AG09309 (cell line): ENCODE measurements around the gene TRIL.

Source experiments
- DNase-seq: peaks from one replicate; pipeline ENCODE4 v3.0.0-alpha.2; 2010; ENCODE audit warnings: low read depth
- H3K4me3 ChIP-seq: 2 replicates; pipeline ENCODE4 v1.5.1; 2011; ENCODE audit warnings: mild to moderate bottlenecking, low read depth, low read length, moderate library complexity; ENCODE audit not compliant: control insufficient read depth
- CTCF ChIP-seq: IDR thresholded peaks from 2 replicates; pipeline ENCODE4 v1.5.1; 2011; ENCODE audit warnings: mild to moderate bottlenecking, low read depth, low read length, inconsistent platforms; ENCODE audit not compliant: insufficient read depth, control insufficient read depth; ENCODE audit errors: missing control alignments

The TRIL gene

GRCh38 chr7:28954946-28955345, 3.2 kb downstream of the TRIL start:
- H3K4me3 ChIP-seq, result no peak overlapping the region
- TF ChIP-seq CTCF, result no peak
- DNase-seq, result no peak

GRCh38 chr7:28954471-28954870, 3.7 kb downstream of the TRIL start:
- no peak overlapping the region for H3K4me3 ChIP-seq
- no peak for DNase-seq
- no peak for TF ChIP-seq CTCF

GRCh38 chr7:28953633-28954032, 4.5 kb downstream of the TRIL start:
- DNase-seq, result no peak
- H3K4me3 ChIP-seq, result no peak overlapping the region
- no peak for TF ChIP-seq CTCF

- DNase-seq, result no peak
- no peak overlapping the region for H3K4me3 ChIP-seq
- no peak for TF ChIP-seq CTCF
Observed at GRCh38 chr7:28942168-28942567, 16.0 kb downstream of the TRIL start.

GRCh38 chr7:28941633-28942032, 16.5 kb downstream of the TRIL start:
- no peak for TF ChIP-seq CTCF
- H3K4me3 ChIP-seq, result no peak overlapping the region
- DNase-seq, result no peak

- DNase-seq, result no peak
- H3K4me3 ChIP-seq, result no peak overlapping the region
- no peak for TF ChIP-seq CTCF
Observed at GRCh38 chr7:28940741-28941384, 17.3 kb downstream of the TRIL start.
